Heart right ventricle (tissue), 16 donors: ENCODE results near the gene MMP24. TPM values are rescaled to one million over a fixed set of nuclear protein-coding genes. Genes with fewer than 3 reads are reported as not detected.

Experiments used
- ATAC-seq, 8 donors: fragments of 200-7000 bp; cut with Tn5 transposase; one replicate each; pipeline ENCODE4 v1.9.1; 2020; ENCODE audit warnings: mild to moderate bottlenecking in 8 of 8, moderate library complexity in 8 of 8, moderate number of reproducible peaks in 1 of 8
- DNase-seq, 2 donors: peaks; one replicate each; pipeline ENCODE4 v3.0.0-alpha.2; 2020
- H3K27ac ChIP-seq, 10 donors: fragments of 200-600 bp; sonication (generic) in 2 of 10; one replicate each; pipeline versions ENCODE4 v1.5.0 to v1.8.0; 2020 to 2022; ENCODE audit warnings: mild to moderate bottlenecking in 3 of 10
- H3K27me3 ChIP-seq, 7 donors: fragments of 200-600 bp; one replicate each; pipeline ENCODE4 v1.8.0; 2021 to 2022; ENCODE audit warnings: mild to moderate bottlenecking in 2 of 7
- H3K36me3 ChIP-seq, 9 donors: fragments of 200-600 bp; sonication (generic) in 1 of 9; one replicate each; pipeline versions ENCODE4 v1.5.0 to v1.8.0; 2020 to 2022; ENCODE audit warnings: mild to moderate bottlenecking in 2 of 9
- H3K4me1 ChIP-seq, 9 donors: fragments of 200-600 bp; sonication (generic) in 1 of 9; one replicate each; pipeline versions ENCODE4 v1.5.0 to v1.8.0; 2020 to 2022; ENCODE audit warnings: mild to moderate bottlenecking in 4 of 9
- H3K4me3 ChIP-seq, 10 donors: fragments of 200-600 bp; sonication (generic) in 2 of 10; one replicate each; pipeline versions ENCODE4 v1.5.0 to v1.8.0; 2020 to 2022; ENCODE audit warnings: mild to moderate bottlenecking in 7 of 10, moderate library complexity in 2 of 10
- H3K9me3 ChIP-seq, 11 donors: fragments of 200-600 bp in 10 of 11; sonication (generic) in 2 of 11; one replicate each; pipeline versions ENCODE4 v1.5.0 to v1.8.0; 2013 to 2022; ENCODE audit warnings: mild to moderate bottlenecking in 2 of 11, control low read depth in 1 of 11, moderate library complexity in 1 of 11
- CTCF ChIP-seq, 9 donors: fragments of 200-600 bp; sonication (generic) in 2 of 9; IDR thresholded peaks; one replicate each; pipeline versions ENCODE4 v1.5.0 to v1.8.0; 2021 to 2022; ENCODE audit warnings: antibody characterized with exemption in 9 of 9, mild to moderate bottlenecking in 5 of 9, moderate library complexity in 1 of 9
- WGBS, 2 donors: extraction: QIAGEN DNeasy Blood & Tissue Kit; methylation state at CpG; one replicate each; pipeline ENCODE4 v1.1.7; 2013; ENCODE audit warnings: inconsistent platforms in 1 of 2; 5-methylcytosine and 5-hydroxymethylcytosine counted together
- intact Hi-C, 10 donors: fragments of 100-400 bp; cut with DNase I; formaldehyde crosslinking; loops; one replicate each; pipeline versions ENCODE4 v1.11.1 to v1.14.2; 2022
- polyA plus RNA-seq, 2 donors: library from polyadenylated mRNA; stranded (reverse); fragments of 200-250 nt; gene quantifications; one replicate each; pipeline ENCODE4 v1.2.3, GENCODE V29; 2013
- total RNA-seq, 10 donors: library from RNA; stranded (reverse); fragmentation: NEBNext Ultra II Directional in 3 of 10; extraction: Animal tissue kit (Norgen Biotek cat#: 25700) in 3 of 10; gene quantifications; one replicate each; pipeline versions ENCODE4 v1.2.1 to v1.2.4, GENCODE V29; 2021 to 2023
- donor health status: Arrhythmogenic right ventricular cardiomyopathy.
- donor health status: ischemic (EF 13 %, LVEDD 7.1; RV severe dilation, severe dysfunction).
- donor health status: healthy with polysubstance abuse.
- donor health status: DM: no; HTN: yes; CAD: no.
- donor health status: DM: no; HTN: no; CAD: no.
- donor health status: ischemic (EF 25% LVEDD 6.9; RV normal size, moderate dysfunction).
- donor health status: ischemic (EF 25% LVEDD 5.7; RV mildly dilated, moderate dysfunction).
- donor health status: healthy.
- donor health status: DM: yes; HTN: yes; CAD: no.
- donor health status: Ischemic cardiomyopathy.
- donor health status: ischemic (EF 35%, LVEDD 5.7; RV mildly dilated, moderate dysfunction).
- donor health status: nonischemic (EF 11% LVEDD 7.7; RV severe dilation, severe dysfunction).
- donor health status: DM: yes; HTN: yes; CAD: no.
- donor health status: PGD.
- donor health status: ischemic (EF 29% LVEDD 5.4; RV normal size, mild dysfunction).
- donor health status: nonischemic (EF 23%, LVEDD 6.1; RV moderate dilation, normal function).

Gene MMP24
- total and polyA plus RNA-seq, 12 donors, result 0.09 to 1.2 (median 0.22) TPM; not detected in 1

GRCh38 chr20:35274172-35275092, 47.9 kb downstream of the MMP24 start:
- Histone ChIP-seq H3K27me3 (no peaks in the 10 kb centered on the region), H3K36me3 (peaks cover 0 to 82% (median 22%) of the 10 kb centered on the region in 9 donors), H3K9me3 (no peaks in the 10 kb centered on the region), H3K27ac (no peak overlapping the region), H3K4me1 (peaks cover 3 to 37% (median 16%) of the 10 kb centered on the region in 9 donors), H3K4me3 (no peak overlapping the region)
- ATAC-seq (no peak), DNase-seq (no peak)
- intact Hi-C loops, result loop anchor here in 7 of 10 donors (5.0 to 10.0 kb wide), 5 partner anchors 127 to 450 kb away; partner anchors contain the start of genes EDEM2 (in 2 of the 7) and NCOA6 (in 1 of the 7)
- 90 to 94% methylated on average over 22 to 24 of the region's 24 CpGs for WGBS, 2 donors
- TF ChIP-seq CTCF (IDR thresholded peaks at IDR 0.05), result no peak

- Histone ChIP-seq H3K4me3 (no peak overlapping the region), H3K9me3 (no peaks in the 10 kb centered on the region), H3K27ac (peak overlapping the region in 1 of 10 donors; percentile 99), H3K36me3 (peaks cover 0 to 82% (median 17%) of the 10 kb centered on the region in 9 donors), H3K4me1 (peaks cover 3 to 34% (median 16%) of the 10 kb centered on the region in 9 donors), H3K27me3 (no peaks in the 10 kb centered on the region)
- intact Hi-C loops, result loop anchor here in 7 of 10 donors (5.0 to 10.0 kb wide), 5 partner anchors 128 to 451 kb away; partner anchors contain the start of genes EDEM2 (in 2 of the 7) and NCOA6 (in 1 of the 7)
- DNase-seq (no peak), ATAC-seq (no peak)
- no peak for TF ChIP-seq CTCF (IDR thresholded peaks at IDR 0.05)
- WGBS, 2 donors, result 87 to 92% methylated on average over 12 of the region's 12 CpGs
These were observed 49.3 kb downstream of the MMP24 start for GRCh38 chr20:35275741-35276251.

- no peaks in the 10 kb centered on the region for H3K9me3 ChIP-seq
- 91 to 94% methylated on average over 6 of the region's 6 CpGs for WGBS, 2 donors
- DNase-seq (no peak), ATAC-seq (no peak)
- intact Hi-C loops, result loop anchor here in 7 of 10 donors (5.0 to 10.0 kb wide), 5 partner anchors 129 to 452 kb away; partner anchors contain the start of genes EDEM2 (in 2 of the 7) and NCOA6 (in 1 of the 7)
- peaks cover 3 to 34% (median 16%) of the 10 kb centered on the region in 9 donors for H3K4me1 ChIP-seq
- H3K27ac ChIP-seq, result peak overlapping the region in 7 of 10 donors; percentile 97 to 99 (median 99)
- no peak for TF ChIP-seq CTCF (IDR thresholded peaks at IDR 0.05)
- H3K36me3 ChIP-seq, result peaks cover 0 to 80% (median 16%) of the 10 kb centered on the region in 9 donors
- H3K27me3 ChIP-seq, result no peaks in the 10 kb centered on the region
- peak overlapping the region in 6 of 10 donors; percentile 72 to 89 (median 82) for H3K4me3 ChIP-seq
These were observed 49.9 kb downstream of the MMP24 start for GRCh38 chr20:35276408-35276807.

GRCh38 chr20:35277127-35277526, 50.6 kb downstream of the MMP24 start:
- WGBS, 2 donors, result 9 to 12% methylated on average over 10 of the region's 10 CpGs
- peaks cover 0 to 80% (median 11%) of the 10 kb centered on the region in 9 donors for H3K36me3 ChIP-seq
- no peaks in the 10 kb centered on the region for H3K27me3 ChIP-seq
- no peaks in the 10 kb centered on the region for H3K9me3 ChIP-seq
- intact Hi-C loops, result loop anchor here in 7 of 10 donors (5.0 to 10.0 kb wide), 5 partner anchors 130 to 452 kb away; partner anchors contain the start of genes EDEM2 (in 2 of the 7) and NCOA6 (in 1 of the 7)
- peak overlapping the region; percentile 96 to 99 (median 98) for H3K27ac ChIP-seq
- peaks cover 3 to 35% (median 16%) of the 10 kb centered on the region in 9 donors for H3K4me1 ChIP-seq
- ATAC-seq (no peak), DNase-seq (no peak)
- no peak for TF ChIP-seq CTCF (IDR thresholded peaks at IDR 0.05)
- H3K4me3 ChIP-seq, result peak overlapping the region; percentile 56 to 89 (median 80)
